ENCODE results near the gene ZEB2. TPM values are rescaled to one million over a fixed set of nuclear protein-coding genes. Genes with fewer than 3 reads are reported as not detected.

The ZEB2 gene
- total RNA-seq, 1 experiment from 2014 or later: 1.2 TPM

DNA sequence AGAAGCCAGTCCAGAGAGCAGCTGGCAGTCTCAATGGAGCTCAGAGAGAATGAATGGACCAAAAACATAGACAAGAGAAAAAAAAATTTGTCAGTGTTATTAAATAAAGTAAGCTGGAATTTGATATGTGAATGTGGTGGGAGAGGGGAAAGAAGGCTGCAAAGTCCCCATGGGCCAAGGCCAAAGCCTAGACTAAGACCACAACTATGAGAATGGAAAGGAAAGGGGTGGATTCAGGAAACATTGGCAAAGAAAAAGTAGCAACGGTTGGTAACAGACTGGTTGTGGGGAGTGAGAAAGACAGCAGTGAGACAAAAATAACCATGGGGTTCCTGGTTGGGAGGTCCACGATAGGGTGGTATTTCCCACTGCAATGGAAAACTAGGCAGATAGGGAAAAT, 47.0 kb downstream of the ZEB2 start:
- H3K14ac ChIP-seq (ENCODE audit: insufficient read depth, low read length): no peak overlapping the region
- H3K23ac ChIP-seq (ENCODE audit: insufficient read length, low read depth, low read length): no peak overlapping the region
- no peak overlapping the region for H2BK12ac ChIP-seq (ENCODE audit: insufficient read length, low read depth, low read length)
- H3K4me1 ChIP-seq (ENCODE audit: insufficient read depth, low read length): peaks cover 14% of the 10 kb centered on the region; the same call in 1 of the 2 replicates
- H3K56ac ChIP-seq (ENCODE audit: insufficient read length, low read depth, low read length): no peak overlapping the region
- no peak overlapping the region for H3K4me3 Mint-ChIP-seq
- H3K9me3 ChIP-seq (ENCODE audit: control insufficient read depth, low read depth, low read length): no peaks in the 10 kb centered on the region
- no peaks in the 10 kb centered on the region for H3K27me3 ChIP-seq (ENCODE audit: insufficient read depth, low read length)
- no peaks in the 10 kb centered on the region; a peak in 1 of 5 replicates for H3K9me3 Mint-ChIP-seq
- no peak overlapping the region for H2AFZ ChIP-seq (ENCODE audit: low read length)
- peaks cover 21 to 23% of the 10 kb centered on the region in 2 experiments for H3K4me1 Mint-ChIP-seq
- no peak overlapping the region for H3K18ac ChIP-seq (ENCODE audit: insufficient read length, low read depth, low read length)
- no peak overlapping the region for H3K27ac ChIP-seq (ENCODE audit: insufficient read length, low read depth, low read length)
- TF ChIP-seq, protein P1, sequence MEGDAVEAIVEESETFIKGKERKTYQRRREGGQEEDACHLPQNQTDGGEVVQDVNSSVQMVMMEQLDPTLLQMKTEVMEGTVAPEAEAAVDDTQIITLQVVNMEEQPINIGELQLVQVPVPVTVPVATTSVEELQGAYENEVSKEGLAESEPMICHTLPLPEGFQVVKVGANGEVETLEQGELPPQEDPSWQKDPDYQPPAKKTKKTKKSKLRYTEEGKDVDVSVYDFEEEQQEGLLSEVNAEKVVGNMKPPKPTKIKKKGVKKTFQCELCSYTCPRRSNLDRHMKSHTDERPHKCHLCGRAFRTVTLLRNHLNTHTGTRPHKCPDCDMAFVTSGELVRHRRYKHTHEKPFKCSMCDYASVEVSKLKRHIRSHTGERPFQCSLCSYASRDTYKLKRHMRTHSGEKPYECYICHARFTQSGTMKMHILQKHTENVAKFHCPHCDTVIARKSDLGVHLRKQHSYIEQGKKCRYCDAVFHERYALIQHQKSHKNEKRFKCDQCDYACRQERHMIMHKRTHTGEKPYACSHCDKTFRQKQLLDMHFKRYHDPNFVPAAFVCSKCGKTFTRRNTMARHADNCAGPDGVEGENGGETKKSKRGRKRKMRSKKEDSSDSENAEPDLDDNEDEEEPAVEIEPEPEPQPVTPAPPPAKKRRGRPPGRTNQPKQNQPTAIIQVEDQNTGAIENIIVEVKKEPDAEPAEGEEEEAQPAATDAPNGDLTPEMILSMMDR (conservative IDR thresholded peaks at IDR 0.05): no peak
- no peaks in the 10 kb centered on the region for H3K36me3 Mint-ChIP-seq (ENCODE audit: insufficient read depth in 1 of 3, low read depth in 3 of 3)
- no peak overlapping the region for H3K27ac Mint-ChIP-seq
- H3K23me2 ChIP-seq (ENCODE audit: insufficient read length, low read depth, low read length, poor library complexity, severe bottlenecking): no peaks in the 10 kb centered on the region
- no peak for DNase-seq
- H4K5ac ChIP-seq (ENCODE audit: insufficient read length, low read depth, low read length): no peak overlapping the region
- H3K27me3 Mint-ChIP-seq (ENCODE audit: low read depth): peaks cover under 1% of the 10 kb centered on the region; the same call in 1 of the 2 replicates
- no peak overlapping the region for H3T11ph ChIP-seq (ENCODE audit: low read length)
- no peak overlapping the region for H4K91ac ChIP-seq (ENCODE audit: insufficient read length, low read depth, low read length)
- no peak overlapping the region for H2BK20ac ChIP-seq (ENCODE audit: low read depth, low read length, poor library complexity, severe bottlenecking)
- H3K79me2 ChIP-seq (ENCODE audit: insufficient read depth, low read length): no peaks in the 10 kb centered on the region
- H2BK120ac ChIP-seq (ENCODE audit: low read depth, low read length, poor library complexity, severe bottlenecking): no peak overlapping the region
- no peak overlapping the region for H3K4me2 ChIP-seq (ENCODE audit: insufficient read depth, insufficient read length, low read length)
- H3K4ac ChIP-seq (ENCODE audit: low read depth, low read length): no peak overlapping the region
- H2BK5ac ChIP-seq (ENCODE audit: insufficient read length, low read length): no peak overlapping the region
- no peak overlapping the region for H2BK15ac ChIP-seq (ENCODE audit: low read depth, low read length)
- H4K8ac ChIP-seq (replicated peaks; ENCODE audit: insufficient read length, low read depth, low read length): no peak overlapping the region
- no peak overlapping the region for H2AK5ac ChIP-seq (ENCODE audit: insufficient read length, low read length)
- H3K9ac ChIP-seq (ENCODE audit: extremely low read depth, insufficient read length, low read length): no peak overlapping the region
- no peaks in the 10 kb centered on the region for H3K79me1 ChIP-seq (ENCODE audit: insufficient read depth, low read depth, low read length, poor library complexity, severe bottlenecking)
- WGBS (ENCODE audit: extremely low coverage, insufficient read length, low lambda C conversion rate): no CpG with 5 or more reads among the region's 2 CpGs
- H4K20me1 ChIP-seq (ENCODE audit: control insufficient read depth, insufficient read depth, insufficient read length): no peaks in the 10 kb centered on the region

All from H9 (cell line).